Progenitor cell of endocrine pancreas (in vitro differentiated cells): ENCODE measurements around the gene RTEL1. TPM values are rescaled to one million over a fixed set of nuclear protein-coding genes. Genes with fewer than 3 reads are reported as not detected.

ENCODE experiments used
- DNase-seq: peaks from one replicate; pipeline ENCODE4 v3.0.0; 2021; ENCODE audit warnings: low spot score; ENCODE audit not compliant: unreplicated experiment
- H3K27ac Mint-ChIP-seq: 2 replicates; pipeline ENCODE4 v1.8.0; 2021; ENCODE audit warnings: mild to moderate bottlenecking, moderate library complexity, mixed read lengths
- H3K27me3 Mint-ChIP-seq: 2 replicates; pipeline ENCODE4 v1.8.0; 2021; ENCODE audit warnings: mixed read lengths
- H3K36me3 Mint-ChIP-seq: 2 replicates; pipeline ENCODE4 v1.8.0; 2022; ENCODE audit warnings: mixed read lengths; ENCODE audit not compliant: insufficient read depth
- H3K4me1 Mint-ChIP-seq: 2 replicates; pipeline ENCODE4 v1.8.0; 2021; ENCODE audit warnings: low read depth, mixed read lengths
- H3K4me3 Mint-ChIP-seq: 2 replicates; pipeline ENCODE4 v1.8.0; 2021; ENCODE audit warnings: low read depth, mild to moderate bottlenecking, moderate library complexity, mixed read lengths
- H3K9me3 Mint-ChIP-seq: 2 replicates; pipeline ENCODE4 v1.8.0; 2021; ENCODE audit warnings: low read depth, mixed read lengths
- total RNA-seq: library from RNA; stranded (reverse); gene quantifications from 2 replicates; pipeline ENCODE4 v1.2.1, GENCODE V29; 2021
- TF ChIP-seq, protein P1 (sequence below): fragments of 200-600 bp; sonication (generic); IDR thresholded peaks from one replicate; pipeline ENCODE4 v1.5.0; 2021; ENCODE audit warnings: antibody characterized with exemption, mild to moderate bottlenecking; ENCODE audit not compliant: unreplicated experiment

Gene RTEL1
- total RNA-seq, 1 donor from 2014 or later, result 35.5 TPM

DNA sequence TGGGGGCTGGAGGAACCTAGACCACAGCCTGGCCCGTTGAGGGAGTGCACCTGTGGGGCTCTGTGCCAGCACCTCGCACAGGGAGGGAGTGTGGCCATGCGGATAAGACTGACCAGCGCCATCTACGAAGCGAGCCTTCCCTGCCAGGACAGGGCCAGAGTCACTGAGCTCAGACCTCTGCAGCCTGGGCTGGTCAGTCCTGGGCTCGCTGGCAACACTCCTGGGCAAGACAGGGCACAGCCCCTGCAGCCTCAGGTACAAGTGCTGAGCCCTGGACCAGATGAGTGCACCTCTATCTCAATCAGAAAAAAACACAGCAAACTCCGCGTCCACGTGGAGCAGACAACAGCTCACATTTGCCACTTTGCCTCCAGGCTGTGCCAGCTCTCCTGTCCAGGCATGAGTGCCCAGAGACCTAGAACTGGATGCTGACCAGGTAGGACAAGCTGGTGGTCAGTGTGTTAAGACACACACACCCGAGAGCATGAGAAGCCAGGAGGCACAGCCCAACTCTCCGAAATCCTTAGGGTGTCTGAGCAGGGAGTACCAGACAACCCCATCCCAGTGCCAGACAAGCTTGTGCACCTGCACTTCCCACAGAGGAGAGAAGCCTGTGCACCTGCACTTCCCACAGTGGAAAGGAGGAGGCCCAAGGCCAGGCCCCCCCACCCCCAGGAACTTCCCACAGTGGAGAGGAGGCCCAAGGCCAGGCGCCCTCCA lies 44.8 kb downstream of the RTEL1 start:
- H3K4me3 Mint-ChIP-seq, result no peak overlapping the region
- TF ChIP-seq, protein P1, sequence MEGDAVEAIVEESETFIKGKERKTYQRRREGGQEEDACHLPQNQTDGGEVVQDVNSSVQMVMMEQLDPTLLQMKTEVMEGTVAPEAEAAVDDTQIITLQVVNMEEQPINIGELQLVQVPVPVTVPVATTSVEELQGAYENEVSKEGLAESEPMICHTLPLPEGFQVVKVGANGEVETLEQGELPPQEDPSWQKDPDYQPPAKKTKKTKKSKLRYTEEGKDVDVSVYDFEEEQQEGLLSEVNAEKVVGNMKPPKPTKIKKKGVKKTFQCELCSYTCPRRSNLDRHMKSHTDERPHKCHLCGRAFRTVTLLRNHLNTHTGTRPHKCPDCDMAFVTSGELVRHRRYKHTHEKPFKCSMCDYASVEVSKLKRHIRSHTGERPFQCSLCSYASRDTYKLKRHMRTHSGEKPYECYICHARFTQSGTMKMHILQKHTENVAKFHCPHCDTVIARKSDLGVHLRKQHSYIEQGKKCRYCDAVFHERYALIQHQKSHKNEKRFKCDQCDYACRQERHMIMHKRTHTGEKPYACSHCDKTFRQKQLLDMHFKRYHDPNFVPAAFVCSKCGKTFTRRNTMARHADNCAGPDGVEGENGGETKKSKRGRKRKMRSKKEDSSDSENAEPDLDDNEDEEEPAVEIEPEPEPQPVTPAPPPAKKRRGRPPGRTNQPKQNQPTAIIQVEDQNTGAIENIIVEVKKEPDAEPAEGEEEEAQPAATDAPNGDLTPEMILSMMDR, result no peak
- H3K27ac Mint-ChIP-seq, result no peak overlapping the region
- peaks cover 4% of the 10 kb centered on the region for H3K36me3 Mint-ChIP-seq
- H3K9me3 Mint-ChIP-seq, result no peaks in the 10 kb centered on the region
- no peak for DNase-seq
- H3K27me3 Mint-ChIP-seq, result no peaks in the 10 kb centered on the region
- peaks cover 5% of the 10 kb centered on the region for H3K4me1 Mint-ChIP-seq

DNA sequence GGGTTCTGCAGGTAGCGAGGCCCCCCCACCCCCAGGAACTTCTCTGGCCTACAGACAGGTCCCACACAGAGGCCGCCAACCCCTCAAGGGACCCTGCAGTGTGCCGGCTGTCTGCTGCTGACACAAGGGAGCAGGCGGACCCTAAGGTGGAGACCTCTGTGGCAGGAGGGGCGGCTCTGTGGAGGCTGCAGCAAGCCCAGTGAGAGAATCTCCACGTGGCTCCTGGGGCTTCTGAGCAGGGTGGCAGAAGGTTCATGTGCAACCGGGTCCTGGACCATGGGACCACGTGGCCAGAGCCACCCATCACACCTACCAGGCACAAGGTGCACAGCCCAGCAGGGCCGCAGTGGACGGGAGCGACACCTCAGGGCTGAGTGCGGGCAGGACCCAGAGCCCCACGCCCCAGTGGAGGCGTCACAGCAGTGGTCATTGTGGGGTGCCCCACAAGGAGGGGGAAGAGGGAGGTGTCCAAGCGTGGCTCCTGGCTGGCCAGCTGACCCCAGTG lies 45.4 kb downstream of the RTEL1 start:
- no peak overlapping the region for H3K27ac Mint-ChIP-seq
- peaks cover 5% of the 10 kb centered on the region for H3K36me3 Mint-ChIP-seq
- H3K27me3 Mint-ChIP-seq, result no peaks in the 10 kb centered on the region
- no peak overlapping the region for H3K4me3 Mint-ChIP-seq
- DNase-seq, result no peak
- H3K9me3 Mint-ChIP-seq, result no peaks in the 10 kb centered on the region
- peaks cover 6% of the 10 kb centered on the region for H3K4me1 Mint-ChIP-seq
- TF ChIP-seq, protein P1, result no peak

DNA sequence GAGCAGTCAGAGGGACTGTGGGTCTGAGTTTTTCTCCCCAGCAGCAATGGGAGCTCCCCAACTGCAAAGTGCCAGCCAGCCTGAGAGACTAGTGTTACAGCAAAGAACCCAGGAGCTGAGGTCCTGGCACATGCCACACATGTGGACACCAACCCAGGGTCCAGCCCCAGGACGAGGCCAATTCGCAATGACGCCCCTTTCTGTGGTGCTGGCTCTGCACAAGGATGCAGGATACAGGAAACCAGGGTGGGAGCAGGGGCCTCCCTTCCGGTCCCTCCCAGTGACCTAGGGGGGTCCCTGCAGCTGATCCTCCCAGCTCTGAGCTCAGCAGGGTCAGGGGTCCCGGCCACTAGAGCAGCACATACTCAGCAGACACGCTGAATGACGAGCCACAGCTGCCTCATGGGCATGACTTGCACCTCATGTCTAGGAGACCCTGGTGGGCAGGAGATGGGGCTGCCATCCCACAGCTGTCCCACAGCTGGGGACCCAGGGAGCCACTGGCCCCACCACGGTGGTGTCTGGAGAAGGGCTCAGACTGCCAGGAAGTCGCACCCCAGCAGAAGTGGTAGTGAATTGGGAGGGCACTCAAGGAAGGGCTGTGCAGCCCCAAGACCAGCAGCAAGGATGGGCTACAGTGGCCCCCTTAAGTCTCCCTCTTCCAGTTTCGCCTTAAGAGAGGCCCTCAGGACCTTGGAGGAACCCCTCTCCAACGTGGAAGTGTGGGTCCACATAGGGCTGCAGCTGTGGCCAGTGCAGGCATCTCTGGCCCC lies 46.0 kb downstream of the RTEL1 start:
- DNase-seq, result no peak
- TF ChIP-seq, protein P1, result no peak
- H3K4me1 Mint-ChIP-seq, result peaks cover 9% of the 10 kb centered on the region
- no peaks in the 10 kb centered on the region for H3K27me3 Mint-ChIP-seq
- H3K36me3 Mint-ChIP-seq, result peaks cover 8% of the 10 kb centered on the region
- no peaks in the 10 kb centered on the region for H3K9me3 Mint-ChIP-seq
- no peak overlapping the region for H3K4me3 Mint-ChIP-seq
- no peak overlapping the region for H3K27ac Mint-ChIP-seq

DNA sequence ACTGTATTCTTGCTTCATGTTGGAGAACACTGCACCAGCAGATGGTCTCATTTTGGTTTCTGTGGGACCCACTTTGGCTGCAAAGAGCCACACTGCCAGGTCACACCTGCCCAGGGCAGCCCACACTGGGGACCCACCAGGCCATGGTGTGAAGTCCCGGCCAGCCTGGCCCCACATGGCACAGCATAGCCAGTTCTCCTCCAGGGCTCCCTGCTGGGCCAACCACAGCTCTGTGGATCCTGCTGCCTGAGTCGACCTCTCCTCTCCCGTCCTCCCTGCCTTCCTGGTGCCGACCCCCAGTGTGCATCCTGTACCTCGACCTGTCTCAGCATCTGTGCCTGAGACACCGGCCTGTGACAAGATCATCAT lies 46.6 kb downstream of the RTEL1 start:
- H3K4me1 Mint-ChIP-seq, result peaks cover 9% of the 10 kb centered on the region
- no peaks in the 10 kb centered on the region for H3K27me3 Mint-ChIP-seq
- no peak for DNase-seq
- TF ChIP-seq, protein P1, result no peak
- H3K4me3 Mint-ChIP-seq, result no peak overlapping the region
- no peak overlapping the region for H3K27ac Mint-ChIP-seq
- H3K36me3 Mint-ChIP-seq, result peaks cover 8% of the 10 kb centered on the region
- H3K9me3 Mint-ChIP-seq, result no peaks in the 10 kb centered on the region

DNA sequence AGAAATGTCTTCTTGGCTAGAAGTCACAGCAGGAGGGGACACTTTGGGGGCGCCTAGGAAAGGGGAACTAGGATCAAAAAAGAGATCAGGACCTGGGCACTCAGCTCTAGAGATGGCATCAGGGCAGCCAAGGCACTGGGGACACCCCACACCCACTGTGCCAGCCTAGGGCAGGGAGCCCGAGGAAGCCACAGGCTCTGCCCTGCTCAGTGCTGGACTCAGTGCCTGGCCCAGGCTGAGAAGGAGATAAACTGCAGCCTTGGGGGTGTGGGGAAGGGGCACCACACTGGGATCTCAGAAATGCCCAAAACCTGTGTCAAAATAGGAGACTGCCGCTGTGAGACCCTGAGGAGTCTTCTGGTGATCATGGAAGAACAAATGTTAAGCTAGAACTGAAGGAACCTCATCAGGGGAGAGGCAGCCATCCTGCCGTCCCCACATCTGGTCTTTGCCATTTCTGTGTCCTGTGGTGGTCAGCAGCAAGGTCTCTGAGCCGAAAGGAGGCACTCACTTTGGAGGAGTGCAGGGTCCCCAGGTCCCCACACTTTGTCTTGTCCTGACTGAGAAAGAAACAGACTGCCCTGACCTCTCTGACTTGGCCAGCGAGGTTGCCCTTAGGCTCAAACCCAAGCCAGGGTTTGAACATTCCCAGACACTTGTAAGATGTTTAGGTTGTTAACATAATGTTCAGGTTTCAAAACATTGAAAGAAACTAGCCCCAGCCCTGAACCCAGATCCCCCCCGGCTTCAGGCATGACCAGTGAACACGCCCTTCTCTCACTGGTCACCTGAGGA lies 47.3 kb downstream of the RTEL1 start:
- no peak for DNase-seq
- no peaks in the 10 kb centered on the region for H3K27me3 Mint-ChIP-seq
- H3K27ac Mint-ChIP-seq, result no peak overlapping the region
- TF ChIP-seq, protein P1, result no peak
- peaks cover 10% of the 10 kb centered on the region for H3K36me3 Mint-ChIP-seq
- H3K4me3 Mint-ChIP-seq, result peak overlapping the region; percentile 33
- peaks cover 10% of the 10 kb centered on the region for H3K4me1 Mint-ChIP-seq
- H3K9me3 Mint-ChIP-seq, result no peaks in the 10 kb centered on the region
